Smooth muscle cell (in vitro differentiated cells): ENCODE measurements around the gene MAP3K3. TPM values are rescaled to one million over a fixed set of nuclear protein-coding genes. Genes with fewer than 3 reads are reported as not detected.

Experiments used
- DNase-seq: peaks from one replicate; lab custom pipeline; 2025; ENCODE audit not compliant: unreplicated experiment; lab: John Stamatoyannopoulos, UW
- H2AFZ ChIP-seq: fragments of 200-600 bp; sonication (generic); 2 replicates; pipeline ENCODE4 v1.6.0; 2016; ENCODE audit warnings: antibody characterized with exemption, low read depth, mild to moderate bottlenecking
- H3F3A ChIP-seq: fragments of 200-600 bp; sonication (generic); 2 replicates; pipeline ENCODE4 v1.6.0; 2017; ENCODE audit warnings: antibody characterized with exemption, low read depth
- H3K27ac ChIP-seq: fragments of 200-600 bp; sonication (generic); 2 replicates; pipeline ENCODE4 v1.5.1; 2016; ENCODE audit warnings: low read depth, mild to moderate bottlenecking
- H3K27me3 ChIP-seq: fragments of 200-600 bp; sonication (generic); 2 replicates; pipeline ENCODE4 v1.6.1; 2016; ENCODE audit warnings: low read depth, mild to moderate bottlenecking
- H3K36me3 ChIP-seq: fragments of 200-600 bp; sonication (generic); 2 replicates; pipeline ENCODE4 v1.5.1; 2016; ENCODE audit warnings: low read depth
- H3K4me1 ChIP-seq: fragments of 200-600 bp; sonication (generic); 2 replicates; pipeline ENCODE4 v1.5.1; 2016; ENCODE audit warnings: low read depth
- H3K4me2 ChIP-seq: fragments of 200-600 bp; sonication (generic); 2 replicates; pipeline ENCODE4 v1.6.0; 2016; ENCODE audit warnings: mild to moderate bottlenecking
- H3K4me3 ChIP-seq: fragments of 200-600 bp; sonication (generic); 2 replicates; pipeline ENCODE4 v1.5.1; 2016; ENCODE audit warnings: mild to moderate bottlenecking
- H3K79me2 ChIP-seq: fragments of 200-600 bp; sonication (generic); 2 replicates; pipeline ENCODE4 v1.6.0; 2016; ENCODE audit warnings: low read depth, mild to moderate bottlenecking
- H3K9ac ChIP-seq: fragments of 200-600 bp; sonication (generic); 2 replicates; pipeline ENCODE4 v1.6.0; 2016; ENCODE audit warnings: low read depth
- H3K9me3 ChIP-seq: fragments of 200-600 bp; sonication (generic); replicated peaks from 2 replicates; pipeline ENCODE4 v1.5.1; 2016; ENCODE audit warnings: low read depth
- H4K20me1 ChIP-seq: fragments of 200-600 bp; sonication (generic); 2 replicates; pipeline ENCODE4 v1.6.0; 2016; ENCODE audit warnings: low read depth
- WGBS: methylation state at CpG from one replicate; pipeline ENCODE4 v1.1.7; 2016; ENCODE audit warnings: low lambda C conversion rate; 5-methylcytosine and 5-hydroxymethylcytosine counted together
- polyA plus RNA-seq: library from polyadenylated mRNA; unstranded; fragments of >200 nt; fragmentation: Nextera tagmentation; extraction: Ambion mirVana; gene quantifications from 2 replicates; pipeline ENCODE4 v1.2.1, GENCODE V29; 2016
- total RNA-seq: library from RNA; depleted of rRNA; stranded (reverse); fragments of >200 nt; gene quantifications from 2 replicates; pipeline ENCODE4 v1.2.3, GENCODE V29; 2014
- TF ChIP-seq, protein P1 (sequence below): fragments of 200-600 bp; sonication (generic); IDR thresholded peaks from 2 replicates; pipeline ENCODE4 v1.5.1; 2017; ENCODE audit warnings: borderline replicate concordance, mild to moderate bottlenecking, antibody characterized with exemption; ENCODE audit not compliant: insufficient read depth, poor library complexity, severe bottlenecking

MAP3K3 gene
- total and polyA plus RNA-seq, 2 experiments from 2014 or later: 16.0 to 23.6 TPM

DNA sequence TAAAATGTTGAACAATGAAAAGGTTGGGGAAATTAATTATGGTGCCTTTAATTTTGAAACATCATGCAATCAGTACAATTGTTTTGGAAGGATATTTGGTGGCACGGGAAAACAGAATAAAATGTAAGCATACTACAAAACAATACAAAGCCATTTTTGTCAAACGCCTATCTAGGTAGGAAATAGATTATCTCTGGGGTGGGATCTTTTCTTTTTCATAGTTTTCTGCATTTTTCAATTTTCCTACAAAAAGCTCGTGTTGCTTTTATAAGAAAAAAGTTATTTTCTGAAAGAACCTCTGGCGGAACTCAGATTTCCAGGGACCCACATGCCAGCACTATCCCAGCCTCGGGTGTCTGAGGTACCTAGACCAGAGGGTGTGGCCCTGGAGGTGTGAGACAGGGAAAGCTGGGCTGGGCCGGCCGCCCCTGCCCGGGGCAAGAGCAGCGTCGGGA lies 961 bp upstream of the MAP3K3 start:
- peaks cover 3% of the 10 kb centered on the region for H3F3A ChIP-seq
- H3K27me3 ChIP-seq: no peaks in the 10 kb centered on the region
- WGBS: 21% methylated on average over 10 of the region's 10 CpGs
- H3K4me1 ChIP-seq: peaks cover 11% of the 10 kb centered on the region
- peaks cover 33% of the 10 kb centered on the region for H3K79me2 ChIP-seq
- peak overlapping the region; percentile 87 for H3K4me3 ChIP-seq
- no peak overlapping the region for H3K27ac ChIP-seq
- TF ChIP-seq, protein P1, sequence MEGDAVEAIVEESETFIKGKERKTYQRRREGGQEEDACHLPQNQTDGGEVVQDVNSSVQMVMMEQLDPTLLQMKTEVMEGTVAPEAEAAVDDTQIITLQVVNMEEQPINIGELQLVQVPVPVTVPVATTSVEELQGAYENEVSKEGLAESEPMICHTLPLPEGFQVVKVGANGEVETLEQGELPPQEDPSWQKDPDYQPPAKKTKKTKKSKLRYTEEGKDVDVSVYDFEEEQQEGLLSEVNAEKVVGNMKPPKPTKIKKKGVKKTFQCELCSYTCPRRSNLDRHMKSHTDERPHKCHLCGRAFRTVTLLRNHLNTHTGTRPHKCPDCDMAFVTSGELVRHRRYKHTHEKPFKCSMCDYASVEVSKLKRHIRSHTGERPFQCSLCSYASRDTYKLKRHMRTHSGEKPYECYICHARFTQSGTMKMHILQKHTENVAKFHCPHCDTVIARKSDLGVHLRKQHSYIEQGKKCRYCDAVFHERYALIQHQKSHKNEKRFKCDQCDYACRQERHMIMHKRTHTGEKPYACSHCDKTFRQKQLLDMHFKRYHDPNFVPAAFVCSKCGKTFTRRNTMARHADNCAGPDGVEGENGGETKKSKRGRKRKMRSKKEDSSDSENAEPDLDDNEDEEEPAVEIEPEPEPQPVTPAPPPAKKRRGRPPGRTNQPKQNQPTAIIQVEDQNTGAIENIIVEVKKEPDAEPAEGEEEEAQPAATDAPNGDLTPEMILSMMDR: no peak
- H2AFZ ChIP-seq: peak overlapping the region; percentile 58
- H4K20me1 ChIP-seq: peaks cover 33% of the 10 kb centered on the region
- no peak for DNase-seq
- no peaks in the 10 kb centered on the region for H3K36me3 ChIP-seq
- H3K9ac ChIP-seq: peak overlapping the region; percentile 29
- H3K4me2 ChIP-seq: peak overlapping the region; percentile 90
- H3K9me3 ChIP-seq: no peaks in the 10 kb centered on the region

DNA sequence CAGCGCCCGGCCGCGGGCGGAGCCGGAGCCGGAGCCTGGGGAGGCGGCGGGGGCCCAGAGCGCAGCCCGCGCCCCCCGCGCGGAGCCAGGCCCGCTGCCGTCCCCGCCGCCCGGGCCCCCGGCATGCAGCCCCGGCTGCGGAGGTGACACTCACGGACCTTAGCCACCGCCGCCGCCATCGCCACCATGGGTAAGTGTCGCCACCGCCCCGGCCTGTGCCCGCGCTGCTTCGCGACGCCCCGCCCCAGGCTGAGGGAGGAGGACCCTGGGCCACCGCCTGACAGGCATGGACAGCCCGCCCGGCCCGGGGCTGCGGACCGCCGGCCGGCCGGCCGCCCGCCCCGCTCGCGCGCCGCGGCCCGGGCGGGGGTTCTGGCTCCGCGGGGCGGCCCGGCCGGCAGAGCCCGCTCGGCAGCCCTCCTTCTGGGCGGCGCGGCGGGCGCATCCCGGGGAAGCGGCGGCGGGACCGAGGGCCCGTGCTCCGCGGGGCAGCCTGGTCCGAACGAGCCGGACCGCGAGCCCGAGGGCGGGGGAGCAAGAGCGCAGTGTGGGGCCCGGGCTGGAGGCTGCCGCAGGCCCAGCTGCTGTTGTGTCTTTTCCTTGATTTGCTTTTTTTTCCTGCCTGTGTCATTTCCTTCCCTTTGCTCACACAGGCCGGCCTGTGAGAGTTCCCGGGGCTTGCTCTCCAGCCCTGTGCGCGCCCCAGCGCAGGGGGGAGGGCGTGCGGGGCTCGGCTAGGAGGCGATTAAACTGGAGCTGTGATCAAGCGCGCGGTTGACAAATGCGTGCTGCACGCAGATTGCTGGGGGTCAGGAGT lies 565 bp downstream of the MAP3K3 start:
- peak overlapping the region; percentile 87 for H3K4me3 ChIP-seq
- peak overlapping the region; percentile 97 for H3K4me2 ChIP-seq
- H3K36me3 ChIP-seq: no peaks in the 10 kb centered on the region
- H3K4me1 ChIP-seq: peaks cover 11% of the 10 kb centered on the region
- H3K27ac ChIP-seq: peak overlapping the region; percentile 40
- H3F3A ChIP-seq: peaks cover 3% of the 10 kb centered on the region
- DNase-seq: peak; percentile 69
- H3K79me2 ChIP-seq: peaks cover 48% of the 10 kb centered on the region
- under 1% methylated on average over 56 of the region's 100 CpGs for WGBS
- no peaks in the 10 kb centered on the region for H3K27me3 ChIP-seq
- TF ChIP-seq, protein P1: no peak
- H3K9me3 ChIP-seq: no peaks in the 10 kb centered on the region
- H4K20me1 ChIP-seq: peaks cover 49% of the 10 kb centered on the region
- H2AFZ ChIP-seq: peak overlapping the region; percentile 65
- H3K9ac ChIP-seq: peak overlapping the region; percentile 41

DNA sequence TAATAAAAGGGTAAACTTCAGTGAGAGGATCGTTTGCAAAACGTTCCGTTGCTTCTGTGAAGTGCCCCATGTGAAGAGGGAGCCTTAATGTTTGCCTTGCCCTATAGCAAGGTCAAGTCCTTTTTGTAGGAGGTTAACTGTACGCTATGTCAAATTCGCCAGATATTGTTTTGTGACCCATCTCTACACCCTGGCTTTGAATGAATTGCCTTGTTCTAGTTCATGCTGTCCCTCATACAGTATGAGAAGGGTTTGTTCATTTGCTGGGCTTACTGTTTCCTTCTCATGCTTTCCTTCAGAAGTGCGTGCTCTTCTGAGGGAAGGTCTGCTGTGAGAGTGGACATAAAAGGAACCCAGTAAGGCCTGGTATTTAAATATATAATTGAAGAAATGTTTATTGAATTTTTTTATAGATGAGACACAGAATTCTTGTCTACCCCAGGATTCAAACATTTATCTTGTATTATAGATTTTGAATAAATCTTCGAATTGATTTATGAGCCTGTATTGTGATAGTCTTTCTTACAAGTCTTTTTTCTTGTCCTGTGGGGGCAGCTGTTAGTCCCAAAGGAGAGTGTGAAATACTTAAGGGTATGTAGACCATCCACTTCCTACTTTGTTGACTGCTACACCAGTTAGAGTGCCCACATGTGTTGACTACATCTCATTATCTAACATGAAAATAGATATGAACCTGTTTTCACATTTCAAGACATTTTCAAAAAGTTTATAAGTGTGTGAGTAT lies 1.7 kb downstream of the MAP3K3 start:
- Histone ChIP-seq H3F3A (peaks cover 3% of the 10 kb centered on the region), H3K4me1 (peaks cover 11% of the 10 kb centered on the region), H3K27me3 (no peaks in the 10 kb centered on the region), H3K27ac (peak overlapping the region; percentile 40), H4K20me1 (peaks cover 59% of the 10 kb centered on the region), H3K4me3 (peak overlapping the region; percentile 87), H3K9ac (peak overlapping the region; percentile 41), H3K79me2 (peaks cover 60% of the 10 kb centered on the region), H2AFZ (no peak overlapping the region), H3K4me2 (peak overlapping the region; percentile 97), H3K9me3 (no peaks in the 10 kb centered on the region), H3K36me3 (no peaks in the 10 kb centered on the region)
- WGBS: 39% methylated on average over 7 of the region's 7 CpGs
- TF ChIP-seq, protein P1: no peak
- DNase-seq: no peak
